IPS-NIHi7 (cell line): ENCODE measurements around the gene VWF.
"Not testable (repeated sequence)": the region's sequence is repeated elsewhere in the genome, so short reads cannot be mapped to it uniquely, and the experiment has no call there.

Experiments
- DNase-seq: peaks from one replicate; pipeline ENCODE4 v3.0.0; 2012; ENCODE audit warnings: mixed read lengths; ENCODE audit errors: extremely low spot score

VWF gene

DNA sequence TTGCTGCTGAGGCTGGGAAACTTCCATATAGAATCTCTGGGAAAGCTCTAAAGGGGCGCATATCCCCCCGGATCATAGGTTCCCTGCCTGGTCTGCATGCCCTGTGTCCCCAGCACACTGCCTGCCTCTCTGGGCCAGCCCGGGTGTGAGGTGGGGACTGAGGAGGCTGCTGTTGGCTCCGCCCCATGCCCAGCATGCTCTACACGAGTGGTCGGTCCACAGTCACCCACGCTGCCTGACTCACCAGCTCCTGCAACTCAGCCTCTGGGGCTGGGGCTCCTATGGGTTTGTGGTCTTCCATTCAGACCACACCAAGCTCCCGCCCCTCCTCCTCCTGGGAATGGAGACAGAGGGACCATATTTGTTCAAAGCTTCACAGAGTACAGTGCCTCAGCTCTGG lies 90.9 kb downstream of the VWF start:
- no peak for DNase-seq

GRCh38 chr12:6032726-6033125 lies 91.7 kb downstream of the VWF start:
- no peak for DNase-seq

DNA sequence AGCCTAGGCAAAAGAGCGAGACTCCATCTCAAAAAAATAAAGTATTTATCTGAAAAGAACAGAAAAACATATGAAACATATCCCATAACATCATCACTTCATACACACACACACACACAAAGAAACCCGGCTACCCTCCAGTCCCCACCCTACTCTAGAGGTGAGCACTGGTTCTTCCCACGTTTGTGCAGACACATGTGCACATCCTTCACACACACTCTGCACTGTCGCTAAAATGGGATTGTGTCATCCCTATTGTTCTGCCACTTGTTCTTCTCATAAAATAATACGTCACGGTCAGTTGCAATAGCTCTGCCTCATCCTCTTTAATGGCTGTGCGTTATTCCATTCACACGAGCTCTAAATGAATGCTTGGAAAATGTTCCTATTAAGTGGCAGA lies 93.5 kb downstream of the VWF start:
- DNase-seq = no peak

GRCh38 chr12:6030081-6030480 lies 94.4 kb downstream of the VWF start:
- DNase-seq = no peak

DNA sequence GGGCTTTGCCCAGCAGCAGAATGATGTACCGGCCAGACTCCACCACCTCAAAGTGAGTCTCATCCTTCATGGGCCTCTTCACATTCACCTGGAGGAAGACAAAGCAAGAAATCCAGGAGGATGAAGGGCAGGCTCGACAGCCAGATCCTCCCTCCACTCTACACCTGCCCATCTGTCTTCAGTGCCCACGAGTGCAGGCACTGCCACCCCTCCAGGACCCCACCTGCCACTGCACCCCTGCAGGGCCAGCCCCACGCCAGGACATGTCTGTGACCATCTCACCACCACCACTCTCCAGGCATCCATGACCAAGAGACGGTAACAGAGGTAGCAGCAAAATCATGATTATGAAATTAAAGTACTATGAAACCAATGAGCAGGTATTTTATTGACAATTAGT lies 95.1 kb downstream of the VWF start:
- DNase-seq = no peak

DNA sequence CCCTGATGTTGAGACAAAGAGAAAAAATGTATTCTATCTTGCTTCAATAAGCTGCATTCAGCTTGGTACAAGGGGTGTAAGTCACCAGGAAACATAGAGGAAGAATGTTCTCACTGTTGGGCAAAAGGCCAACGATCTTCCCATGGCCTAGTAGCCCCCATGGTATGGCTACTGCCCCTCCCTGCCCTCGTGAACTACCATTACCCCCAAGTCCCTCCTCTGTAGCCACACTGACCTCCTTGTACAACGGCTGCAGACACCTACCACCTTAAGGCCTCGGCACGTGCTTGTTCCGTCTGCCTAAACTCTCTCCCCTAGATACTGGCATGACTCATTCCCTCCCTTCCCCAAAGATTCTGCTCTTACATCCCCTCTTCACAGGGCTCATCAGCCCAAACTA lies 97.5 kb downstream of the VWF start:
- DNase-seq = peak; percentile 2

DNA sequence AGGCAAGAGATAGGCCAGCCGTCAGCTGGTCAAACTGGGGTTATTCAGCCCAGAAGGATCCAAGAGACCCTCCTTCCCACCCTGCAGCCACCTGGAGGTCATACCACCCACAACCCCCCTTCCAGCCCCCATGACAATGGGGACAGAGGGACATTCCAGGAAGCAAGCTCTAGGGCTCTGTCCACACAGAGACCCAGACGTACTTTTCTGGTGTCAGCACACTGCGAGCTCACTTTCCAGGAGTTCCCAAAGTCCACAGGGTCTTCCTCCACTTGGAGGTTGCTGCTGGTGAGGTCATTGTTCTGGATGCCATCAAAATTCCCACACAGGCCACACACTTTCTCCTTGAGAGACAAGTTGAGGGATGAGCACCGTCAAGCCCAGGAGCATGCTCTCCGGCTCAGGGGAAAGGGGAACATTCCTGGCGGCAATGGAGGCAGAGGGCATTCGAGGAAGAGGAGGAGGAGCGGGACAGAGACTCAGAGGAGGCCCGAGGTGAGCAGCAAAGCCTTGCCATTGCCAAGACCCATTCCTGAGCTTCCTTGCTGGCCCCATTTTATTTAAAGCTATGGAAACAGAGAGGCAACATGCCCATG lies 98.7 kb downstream of the VWF start:
- DNase-seq = not testable (repeated sequence)

GRCh38 chr12:6024066-6024465 lies 100.4 kb downstream of the VWF start:
- not testable (repeated sequence) for DNase-seq

- DNase-seq = no peak
These were observed 103.5 kb downstream of the VWF start for GRCh38 chr12:6020930-6021329.

DNA sequence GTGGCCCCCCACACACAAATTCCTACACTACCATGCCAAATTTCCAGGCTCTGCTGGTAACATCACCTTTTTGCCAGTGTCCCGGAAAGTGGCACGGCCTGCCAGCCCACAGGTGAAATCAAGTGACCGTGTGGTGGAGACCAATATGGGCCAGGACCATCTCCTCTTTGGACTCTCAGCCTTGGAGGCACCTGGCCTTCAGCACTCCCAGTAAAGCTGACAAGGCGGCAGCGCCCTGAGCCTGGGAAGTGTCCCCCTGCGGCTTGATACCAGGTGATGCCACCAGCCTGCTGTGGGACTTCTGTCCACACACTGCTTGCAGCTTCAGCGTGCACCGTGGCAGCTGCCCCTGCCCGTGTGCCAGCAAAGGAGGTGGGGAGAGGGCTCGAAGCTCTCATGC lies 104.0 kb downstream of the VWF start:
- not testable (repeated sequence) for DNase-seq

DNA sequence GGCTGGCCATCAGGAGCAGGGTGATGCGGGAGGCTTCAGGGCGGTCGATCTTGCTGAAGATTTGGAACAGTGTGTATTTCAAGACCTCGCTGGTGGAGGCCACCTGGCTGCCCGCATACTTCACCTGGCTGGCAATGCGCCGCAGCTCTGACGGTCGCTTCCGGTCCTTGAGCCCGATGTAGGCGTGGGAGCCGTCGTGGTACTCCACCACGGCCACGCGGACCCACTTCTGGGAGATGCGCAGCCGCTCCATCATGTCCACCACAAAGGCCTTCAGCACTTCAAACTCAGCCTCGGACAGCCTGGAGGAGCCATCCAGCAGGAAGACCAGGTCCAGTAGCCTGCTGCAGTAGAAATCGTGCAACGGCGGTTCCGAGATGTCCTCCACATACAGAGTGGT lies 105.2 kb downstream of the VWF start:
- DNase-seq = not testable (repeated sequence)

- DNase-seq = no peak
These were observed 106.2 kb downstream of the VWF start for GRCh38 chr12:6018265-6018664.

DNA sequence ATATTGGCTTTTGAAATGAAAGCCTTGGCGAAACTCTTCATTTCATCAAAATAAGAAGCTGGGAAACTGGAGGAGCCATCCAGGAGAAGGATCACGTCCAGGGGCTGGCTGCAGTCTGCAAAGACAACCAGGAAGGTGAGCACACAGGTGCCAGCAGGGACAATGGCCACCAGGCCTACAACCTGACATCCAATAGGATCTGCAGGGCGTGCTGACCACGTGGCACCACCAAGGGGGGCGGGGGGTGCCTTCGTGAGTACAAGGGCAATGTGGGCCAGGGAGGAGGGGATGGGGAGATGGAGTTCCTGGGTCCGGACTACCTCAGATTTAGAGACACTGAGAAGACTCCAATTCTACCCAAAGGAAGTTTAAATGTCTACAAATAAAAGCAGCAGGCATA lies 107.7 kb downstream of the VWF start:
- DNase-seq = no peak

DNA sequence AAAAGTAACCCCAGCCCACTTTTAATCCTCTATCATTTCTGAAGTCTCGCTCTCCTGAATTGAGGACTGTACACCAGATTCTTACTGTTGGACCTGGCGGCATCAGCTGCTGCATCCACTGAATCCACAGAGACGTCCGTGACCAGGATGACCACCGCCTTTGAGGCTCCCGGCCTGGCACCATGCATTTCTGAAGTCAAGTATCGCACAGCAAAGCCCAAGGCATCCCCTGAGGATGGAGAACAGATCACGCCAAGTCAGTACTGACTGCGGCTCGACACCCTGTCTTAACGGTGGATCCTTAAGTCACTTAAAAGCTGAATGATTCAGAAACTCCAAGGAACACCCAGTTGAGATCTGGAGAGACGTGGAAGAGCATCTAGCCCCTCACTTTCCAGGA lies 108.5 kb downstream of the VWF start:
- not testable (repeated sequence) for DNase-seq

- DNase-seq = not testable (repeated sequence)
These were observed 109.2 kb downstream of the VWF start for GRCh38 chr12:6015271-6015670.

DNA sequence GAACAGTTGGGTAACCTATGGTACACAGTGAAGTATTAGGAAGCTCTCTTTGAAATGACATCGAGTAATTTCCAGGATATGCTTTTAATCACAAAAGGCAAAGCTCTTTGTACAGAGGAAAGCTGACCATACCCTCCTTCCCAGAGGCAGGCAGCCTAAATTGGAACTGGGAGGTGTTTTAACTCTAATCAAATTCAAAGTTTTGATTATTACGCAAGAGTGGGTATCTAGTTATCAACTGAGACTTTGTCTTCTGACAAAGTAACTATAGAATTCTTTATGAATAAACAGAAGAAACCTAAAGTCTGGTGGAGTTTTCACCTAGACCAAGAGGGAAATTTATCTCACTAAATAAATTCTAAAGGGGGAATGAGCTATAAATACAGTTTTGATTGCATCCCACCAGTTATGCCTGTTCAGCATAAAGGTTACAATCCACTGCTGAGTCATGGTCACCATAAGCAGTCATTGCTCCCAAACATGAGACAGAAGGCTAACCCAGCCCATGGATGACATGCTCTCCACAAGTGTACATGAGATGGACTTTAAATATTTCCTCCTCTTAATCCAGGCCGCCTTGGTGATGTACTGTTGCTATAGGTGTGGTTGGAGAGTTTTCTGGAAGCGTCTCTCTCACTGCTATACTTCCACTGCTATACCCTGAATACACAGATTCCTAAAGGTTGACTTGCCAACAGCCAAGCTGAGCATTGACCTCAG lies 113.7 kb downstream of the VWF start:
- not testable (repeated sequence) for DNase-seq

DNA sequence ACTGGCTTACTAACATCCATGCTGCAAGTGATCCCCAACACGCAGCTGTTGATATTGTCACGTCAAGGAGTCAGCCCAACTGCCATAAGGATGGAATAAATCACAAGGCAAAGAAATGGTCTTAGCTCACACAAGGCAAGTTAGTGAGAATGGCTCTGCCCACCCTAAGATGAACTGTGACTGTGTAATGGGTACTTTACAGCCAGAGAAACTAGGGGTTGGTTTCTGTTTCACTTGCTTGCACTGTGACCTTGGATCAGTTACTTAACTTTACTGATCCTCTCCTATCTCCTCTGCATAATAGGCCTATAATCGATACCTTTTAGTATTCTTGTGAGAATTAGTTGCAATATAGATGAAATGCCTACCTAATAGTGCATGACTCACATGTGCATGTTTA lies 127.2 kb downstream of the VWF start:
- no peak for DNase-seq

GRCh38 chr12:5996459-5996858 lies 128.0 kb downstream of the VWF start:
- DNase-seq = no peak

GRCh38 chr12:5989621-5990020 lies 134.8 kb downstream of the VWF start:
- no peak for DNase-seq

- peak; percentile 93 for DNase-seq
These were observed 135.8 kb downstream of the VWF start for GRCh38 chr12:5988659-5989116.

DNA sequence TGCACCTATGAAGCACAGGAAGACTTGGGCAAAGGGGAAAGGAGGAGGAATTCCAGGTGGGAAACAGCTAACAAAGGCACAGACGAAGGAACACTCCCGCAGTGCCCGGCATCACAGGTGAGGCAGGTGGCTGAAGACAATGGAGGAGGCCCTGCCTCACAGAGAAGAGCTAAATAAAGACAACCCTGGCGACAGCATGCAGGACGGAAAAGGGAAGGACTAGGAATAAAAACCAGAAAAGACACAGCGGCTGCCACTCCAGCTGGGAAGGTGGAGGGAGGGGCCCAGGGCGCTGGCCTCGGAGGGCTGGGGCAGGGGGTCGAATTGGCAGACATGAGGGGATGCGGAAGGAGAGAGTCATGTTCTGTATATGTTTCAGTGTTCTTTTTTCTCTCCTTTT lies 136.4 kb downstream of the VWF start:
- DNase-seq = no peak

GRCh38 chr12:5987573-5987972 lies 136.9 kb downstream of the VWF start:
- DNase-seq = no peak

GRCh38 chr12:5985471-5985870 lies 139.0 kb downstream of the VWF start:
- DNase-seq = no peak

GRCh38 chr12:5984873-5985272 lies 139.6 kb downstream of the VWF start:
- no peak for DNase-seq
